ENCODE measurements around the gene SPOCD1. TPM values are rescaled to one million over a fixed set of nuclear protein-coding genes. Genes with fewer than 3 reads are reported as not detected.
A peak's percentile ranks its signal among the peaks of the same experiment; 100 is the strongest.

The SPOCD1 gene
- total RNA-seq, 1 donor, result under 0.01 TPM

DNA sequence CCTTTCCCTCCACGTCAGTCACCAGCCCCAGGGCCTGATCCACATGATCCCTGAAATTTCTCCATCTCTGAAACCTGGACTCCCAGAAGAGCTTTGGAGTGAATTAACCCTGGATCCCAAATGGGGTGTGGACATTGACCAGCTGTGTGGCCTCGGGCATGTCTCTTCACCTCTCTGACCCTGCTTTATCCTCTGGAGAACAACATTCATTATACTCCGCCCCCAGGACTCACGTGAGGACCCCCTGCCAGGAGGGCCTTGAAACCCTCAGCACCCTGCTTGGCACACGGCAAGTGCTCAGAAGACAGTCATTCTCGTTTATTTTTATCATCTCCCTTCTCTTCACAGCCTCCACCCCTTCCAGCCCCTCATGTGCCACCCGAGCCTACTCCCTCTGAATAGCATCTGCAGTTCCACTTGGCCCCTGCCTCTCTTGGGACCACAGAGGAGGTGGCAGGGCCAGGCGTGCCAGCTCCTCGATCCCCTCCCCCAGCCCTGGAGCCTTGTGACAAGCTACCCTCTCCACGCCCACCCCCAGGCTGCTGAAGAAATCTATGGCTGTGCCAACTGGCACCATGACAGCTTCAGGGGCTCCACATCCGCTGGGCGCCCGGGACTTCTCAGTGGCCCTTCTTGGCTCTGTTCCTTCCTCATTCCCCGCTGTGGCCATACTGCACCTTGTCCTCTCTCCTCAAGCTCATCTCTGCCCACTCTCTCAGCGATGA lies 69.7 kb downstream of the SPOCD1 start:
- DNase-seq (ENCODE audit: low read depth in 2 of 3, low spot score in 2 of 3), result peak in 1 of 3 donors; percentile 59

DNA sequence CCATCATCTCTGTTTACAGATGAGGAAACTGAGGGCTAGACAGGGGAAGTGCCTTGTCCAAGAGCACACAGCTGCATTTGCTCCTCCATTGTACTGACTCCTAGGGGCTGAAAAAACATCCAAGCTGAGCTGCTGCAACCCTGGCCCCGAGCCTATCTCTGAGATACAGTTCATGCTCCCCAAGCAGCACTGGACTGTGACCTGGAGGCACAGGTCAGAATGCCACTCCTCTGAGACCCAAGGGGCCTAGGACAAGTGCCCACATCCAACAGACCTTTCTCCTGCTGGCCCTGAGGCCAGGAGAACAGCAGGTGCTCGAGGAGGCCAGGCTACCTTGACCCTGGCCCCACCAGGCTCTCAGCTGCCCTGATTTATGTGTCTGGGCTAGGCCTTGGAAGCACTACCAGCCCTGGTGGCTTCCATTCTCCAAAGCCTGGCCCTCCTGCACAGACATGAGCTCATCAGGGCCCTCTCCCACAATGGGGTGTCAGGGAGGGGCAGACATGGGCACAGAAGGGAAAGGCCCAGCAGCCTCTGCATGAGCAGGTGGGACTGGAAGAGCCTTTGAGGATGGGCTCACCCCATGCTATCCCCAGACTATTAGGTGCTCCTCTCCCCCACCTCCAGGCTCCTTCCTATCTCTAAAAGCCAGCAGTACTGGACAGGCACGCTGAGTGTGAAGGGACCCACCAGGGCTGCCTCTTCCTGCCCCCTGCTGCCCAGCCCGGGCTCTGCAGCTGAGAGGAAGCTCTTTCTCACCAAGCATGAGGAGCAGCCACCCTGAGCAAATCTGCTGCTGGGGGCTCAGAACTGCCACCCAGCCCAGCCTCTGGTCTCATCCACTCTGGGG lies 70.5 kb downstream of the SPOCD1 start:
- peak in 2 of 3 donors; percentile 52 to 77 for DNase-seq (ENCODE audit: low read depth in 2 of 3, low spot score in 2 of 3)

DNA sequence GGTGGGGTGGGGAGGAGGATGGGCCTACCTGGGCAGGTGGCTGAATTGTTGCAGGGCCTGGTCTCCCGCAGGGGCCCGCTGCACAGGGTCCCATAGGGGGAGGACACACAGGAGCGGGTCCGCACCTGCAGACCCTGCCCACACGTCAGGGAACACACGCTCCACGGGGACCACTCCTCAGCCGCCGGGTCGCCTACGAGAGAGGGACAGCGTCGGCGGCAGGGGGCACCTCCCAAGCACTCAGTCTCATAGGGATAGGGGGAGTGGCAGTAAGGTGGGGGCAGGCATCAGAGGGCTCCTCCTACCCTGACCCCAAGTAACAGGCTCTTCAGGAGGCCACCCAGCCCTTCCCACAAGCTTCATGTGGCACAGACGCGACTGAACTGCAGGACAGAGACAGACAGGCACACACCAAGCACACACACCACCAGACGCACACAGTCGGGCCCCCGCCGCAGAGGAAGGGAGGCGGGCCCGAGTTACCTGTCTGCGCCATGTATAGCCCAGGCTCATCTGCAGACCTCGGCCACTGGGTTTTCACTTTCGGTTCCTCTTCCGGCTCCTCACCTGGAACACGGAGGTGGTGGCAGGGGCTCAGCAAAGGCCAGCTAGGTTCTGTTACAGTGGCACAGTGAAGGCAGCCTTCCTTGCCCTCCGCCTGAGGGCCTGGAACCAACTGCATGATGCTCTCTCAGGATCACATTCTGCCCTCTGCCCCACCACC lies 71.5 kb downstream of the SPOCD1 start:
- no peak for DNase-seq (ENCODE audit: low read depth in 2 of 3, low spot score in 2 of 3)

DNA sequence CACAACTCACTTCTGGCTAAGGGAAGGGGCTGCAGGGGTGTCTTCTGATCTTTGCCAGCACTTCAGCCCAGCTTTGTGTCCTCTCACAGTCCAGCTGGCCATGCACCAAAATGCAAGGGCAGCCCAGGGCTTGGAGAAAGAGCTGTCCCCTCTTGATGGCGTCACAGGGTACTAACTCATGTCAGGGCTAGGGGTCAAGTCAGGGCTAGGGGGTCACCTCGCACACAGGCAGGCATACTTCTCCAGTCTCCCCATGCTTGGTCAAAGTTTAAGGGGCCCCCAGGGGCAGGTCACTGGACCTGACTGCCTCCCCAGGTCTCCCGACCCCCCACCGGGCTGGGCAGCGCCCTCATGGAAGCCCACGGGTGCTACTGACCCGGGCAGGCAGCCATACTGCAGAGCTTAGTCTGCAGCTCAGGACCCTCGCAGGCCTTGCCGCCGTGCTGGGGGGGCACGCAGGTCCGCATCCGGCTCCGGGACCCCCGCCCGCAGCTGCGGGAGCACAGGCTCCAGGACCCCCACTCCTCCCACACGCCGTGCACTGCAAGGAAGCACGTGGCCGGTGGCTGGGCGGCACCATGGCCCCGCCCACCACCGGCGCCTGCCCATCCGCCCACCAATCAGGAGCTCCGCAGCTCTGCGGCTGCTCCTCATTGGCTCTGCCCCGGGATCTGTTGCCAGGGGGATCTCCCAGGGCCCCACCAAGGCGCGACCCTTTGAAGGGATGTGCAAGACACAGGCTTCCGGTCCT lies 73.2 kb downstream of the SPOCD1 start:
- no peak for DNase-seq (ENCODE audit: low read depth in 2 of 3, low spot score in 2 of 3)

Small RNA genes lying within 50 kb of the gene (small RNA-seq; reads per million reads assigned to genes)
- gene MIR4254, result not detected

Other genes starting within 250 kb of the SPOCD1 start
- 8.1 TPM for gene TINAGL1, start 239.5 kb downstream of the SPOCD1 start, total RNA-seq
- gene HCRTR1, start 198.3 kb downstream of the SPOCD1 start, total RNA-seq, result 0.27 TPM
- gene PEF1, start 171.1 kb downstream of the SPOCD1 start, total RNA-seq, result 130 TPM
- 0.54 TPM for gene COL16A1, start 112.0 kb downstream of the SPOCD1 start, total RNA-seq
- 0.54 TPM for gene ADGRB2, start 51.7 kb downstream of the SPOCD1 start, total RNA-seq
- 62.5 TPM for gene PTP4A2, start 122.3 kb upstream of the SPOCD1 start, total RNA-seq
- 79.2 TPM for gene KHDRBS1, start 197.8 kb upstream of the SPOCD1 start, total RNA-seq